Activated naive CD8-positive, alpha-beta T cell treated with anti-CD3 and anti-CD28 coated beads, Interleukin-2, amount 10 ng/mL, durations not matched to agents 7 days and 5 days (primary cell): ENCODE data around the gene MGST1. TPM values are rescaled to one million over a fixed set of nuclear protein-coding genes. Genes with fewer than 3 reads are reported as not detected.
A peak's percentile ranks its signal among the peaks of the same experiment; 100 is the strongest.

Experiments used
- ATAC-seq: fragments of 150-1000 bp; cut with Tn5 transposase; one replicate; pipeline ENCODE4 v1.10.0; 2021; ENCODE audit warnings: low read depth, moderate library complexity
- POLR2A ChIA-PET: fragments of 350-600 bp; sonication (Branson Sonifier 250); formaldehyde crosslinking; loops from one replicate; lab custom pipeline; 2021; ENCODE audit warnings: antibody characterized with exemption; lab: Charles Lee
- DNase-seq: peaks from one replicate; pipeline ENCODE4 v3.0.0; 2021
- H3K27ac Mint-ChIP-seq: one replicate; pipeline ENCODE4 v1.8.0; 2022; ENCODE audit warnings: mild to moderate bottlenecking, mixed read lengths
- H3K27me3 Mint-ChIP-seq: one replicate; pipeline ENCODE4 v1.8.0; 2022; ENCODE audit warnings: mild to moderate bottlenecking, moderate library complexity, mixed read lengths
- H3K36me3 Mint-ChIP-seq: one replicate; pipeline ENCODE4 v1.8.0; 2021; ENCODE audit warnings: mild to moderate bottlenecking, mixed read lengths
- H3K4me1 Mint-ChIP-seq: one replicate; pipeline ENCODE4 v1.8.0; 2021; ENCODE audit warnings: mixed read lengths
- H3K4me3 Mint-ChIP-seq: one replicate; pipeline ENCODE4 v1.8.0; 2022; ENCODE audit warnings: mild to moderate bottlenecking, moderate library complexity, mixed read lengths
- H3K9me3 Mint-ChIP-seq: one replicate; pipeline ENCODE4 v1.8.0; 2021; ENCODE audit warnings: mixed read lengths
- total RNA-seq, 2 experiments: library from RNA; stranded (reverse); gene quantifications; one replicate each; pipeline ENCODE4 v1.2.3, GENCODE V29; 2021

Gene MGST1
- total RNA-seq, 2 experiments from 2014 or later = 1.1 to 1.6 TPM

DNA sequence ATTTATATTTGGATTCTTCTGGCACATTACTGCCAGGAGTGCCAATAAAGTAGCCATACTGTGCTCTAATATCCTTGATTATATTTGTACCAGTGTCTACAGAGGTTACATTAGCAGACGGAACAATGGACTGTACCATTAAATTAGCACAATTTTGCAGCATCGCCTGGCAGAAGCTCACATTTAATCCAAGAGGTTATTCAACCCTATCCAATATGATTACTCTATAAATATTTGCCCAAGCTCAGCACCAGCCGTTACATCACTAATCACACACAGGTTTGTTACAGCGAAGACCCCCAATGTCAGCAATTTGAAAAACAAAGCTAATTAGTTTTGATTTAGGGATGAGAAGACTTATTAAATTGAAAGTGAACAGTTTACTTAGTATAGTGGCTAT, 16.9 kb upstream of the MGST1 start:
- DNase-seq = no peak
- Mint-ChIP-seq H3K9me3 (peaks cover 2% of the 10 kb centered on the region), H3K4me1 (no peaks in the 10 kb centered on the region), H3K4me3 (no peak overlapping the region), H3K27me3 (no peaks in the 10 kb centered on the region), H3K27ac (no peak overlapping the region), H3K36me3 (no peaks in the 10 kb centered on the region)
- ATAC-seq = no peak
- POLR2A ChIA-PET = no interaction called here

DNA sequence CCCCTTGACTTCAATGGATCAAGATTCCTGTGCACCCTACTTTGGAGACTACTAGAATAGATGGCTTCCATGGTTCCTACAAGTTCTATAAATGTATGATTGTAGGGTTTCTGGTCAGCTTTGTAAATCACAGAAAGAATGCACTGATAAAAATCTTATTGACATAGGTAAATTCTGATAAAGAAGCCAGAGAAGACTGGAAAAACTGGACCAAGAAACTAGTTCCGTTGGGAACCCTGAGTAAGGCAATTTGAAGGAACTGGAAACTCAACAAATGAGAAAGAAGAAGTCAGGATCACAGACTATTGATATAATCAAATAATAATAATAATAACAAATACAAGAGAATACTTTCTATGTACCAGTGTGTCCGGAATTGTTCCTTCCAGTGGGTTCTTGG, 15.4 kb upstream of the MGST1 start:
- POLR2A ChIA-PET = no interaction called here

DNA sequence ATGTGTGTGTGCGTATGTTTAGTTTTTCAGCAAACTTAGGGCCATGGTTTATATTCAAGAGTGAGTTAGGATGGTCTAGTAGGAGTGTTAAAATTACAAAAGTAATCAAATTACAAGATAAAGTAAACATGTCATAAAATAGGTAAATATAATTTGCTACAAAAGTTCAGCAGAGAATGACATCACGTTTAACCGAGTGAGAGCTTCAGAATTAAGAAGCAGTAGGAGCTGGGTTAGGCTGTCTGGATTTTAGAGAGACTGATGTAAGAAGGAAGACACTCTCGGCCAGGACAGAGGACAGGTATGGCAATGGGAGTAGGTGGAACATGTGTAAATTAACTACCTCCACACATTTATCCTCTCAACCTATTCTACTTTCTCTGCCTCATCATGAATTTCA, 11.6 kb upstream of the MGST1 start:
- Mint-ChIP-seq H3K36me3 (no peaks in the 10 kb centered on the region), H3K27me3 (no peaks in the 10 kb centered on the region)
- POLR2A ChIA-PET = no interaction called here

More for the DNA sequence above, 15.4 kb upstream of the MGST1 start:
- DNase-seq (no peak), ATAC-seq (no peak)
- no peaks in the 10 kb centered on the region for H3K4me1 Mint-ChIP-seq
- H3K9me3 Mint-ChIP-seq = peaks cover 2% of the 10 kb centered on the region
- H3K4me3 Mint-ChIP-seq = no peak overlapping the region
- no peaks in the 10 kb centered on the region for H3K27me3 Mint-ChIP-seq
- H3K27ac Mint-ChIP-seq = no peak overlapping the region
- no peaks in the 10 kb centered on the region for H3K36me3 Mint-ChIP-seq

DNA sequence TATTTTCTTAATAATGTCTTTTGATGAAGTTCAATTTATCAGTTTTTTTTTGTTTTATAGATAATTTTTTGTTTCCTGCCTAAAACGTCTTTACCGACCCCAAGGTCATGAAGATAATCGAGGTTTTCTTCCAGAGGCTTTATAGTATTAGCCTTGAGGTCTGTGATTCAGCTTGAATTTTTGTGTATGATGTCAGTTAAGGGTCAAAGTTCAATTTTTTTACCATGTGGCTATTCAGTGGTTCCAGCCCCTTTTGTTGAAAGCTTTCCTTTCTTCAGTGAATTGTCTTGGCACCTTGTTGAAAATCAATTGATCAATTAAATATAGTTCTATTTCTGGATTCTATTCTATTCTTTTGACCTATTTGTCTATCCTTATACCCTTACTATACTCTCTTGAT, 3.2 kb upstream of the MGST1 start:
- peaks cover 8% of the 10 kb centered on the region for H3K27me3 Mint-ChIP-seq
- DNase-seq (no peak), ATAC-seq (no peak)
- no peak overlapping the region for H3K27ac Mint-ChIP-seq
- H3K4me1 Mint-ChIP-seq = no peaks in the 10 kb centered on the region
- H3K4me3 Mint-ChIP-seq = no peak overlapping the region
- H3K9me3 Mint-ChIP-seq = peaks cover 4% of the 10 kb centered on the region
- POLR2A ChIA-PET = no interaction called here
- H3K36me3 Mint-ChIP-seq = no peaks in the 10 kb centered on the region

More for the DNA sequence above, 11.6 kb upstream of the MGST1 start:
- H3K27ac Mint-ChIP-seq = no peak overlapping the region
- no peak overlapping the region for H3K4me3 Mint-ChIP-seq
- DNase-seq = no peak
- no peaks in the 10 kb centered on the region for H3K4me1 Mint-ChIP-seq
- H3K9me3 Mint-ChIP-seq = peaks cover 3% of the 10 kb centered on the region
- no peak for ATAC-seq

DNA sequence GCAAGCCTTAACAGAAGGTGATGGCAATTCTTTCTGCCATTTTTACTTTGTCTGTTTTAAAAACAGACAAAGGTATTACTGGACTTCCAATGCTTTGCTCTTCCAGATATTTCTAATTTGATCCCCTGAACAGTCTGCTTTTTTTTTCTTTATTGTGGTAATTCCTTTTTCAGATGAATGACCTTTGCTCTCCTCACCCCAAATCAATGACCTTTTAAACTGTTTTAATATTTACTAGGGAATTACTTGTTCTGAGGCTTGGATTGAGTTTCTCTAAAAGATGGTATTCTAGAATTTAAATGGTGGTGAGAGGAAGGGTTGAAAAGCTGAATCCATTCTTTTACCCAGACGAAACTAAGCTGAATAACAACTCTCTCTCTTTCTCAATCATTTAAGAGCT, 2.3 kb upstream of the MGST1 start:
- Mint-ChIP-seq H3K27me3 (peaks cover 8% of the 10 kb centered on the region), H3K36me3 (no peaks in the 10 kb centered on the region), H3K4me1 (no peaks in the 10 kb centered on the region), H3K27ac (no peak overlapping the region), H3K9me3 (peaks cover 4% of the 10 kb centered on the region), H3K4me3 (no peak overlapping the region)
- POLR2A ChIA-PET = no interaction called here
- ATAC-seq (no peak), DNase-seq (no peak)

DNA sequence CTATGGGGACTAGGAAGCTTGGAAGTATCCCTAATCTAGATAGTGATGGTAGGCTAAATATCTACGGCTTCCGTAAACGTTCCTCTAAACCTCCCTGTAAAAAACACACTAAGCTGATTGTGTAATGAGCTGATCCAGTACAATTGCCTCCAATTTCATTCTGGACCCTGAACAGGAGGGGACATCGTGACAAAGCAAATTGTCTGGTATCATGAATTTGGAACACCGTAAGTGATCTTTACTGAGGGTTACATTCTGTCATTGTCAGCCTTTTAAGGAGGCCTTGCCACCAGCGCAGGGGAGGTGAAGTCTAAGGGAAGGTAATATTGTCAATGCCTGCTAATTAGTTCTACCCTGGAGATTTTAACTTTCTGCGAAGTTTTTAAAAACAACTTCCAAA, 487 bp upstream of the MGST1 start:
- Mint-ChIP-seq H3K9me3 (peaks cover 1% of the 10 kb centered on the region), H3K27me3 (peaks cover 8% of the 10 kb centered on the region), H3K36me3 (no peaks in the 10 kb centered on the region), H3K4me1 (no peaks in the 10 kb centered on the region), H3K27ac (no peak overlapping the region), H3K4me3 (no peak overlapping the region)
- ATAC-seq (no peak), DNase-seq (no peak)
- POLR2A ChIA-PET = no interaction called here

DNA sequence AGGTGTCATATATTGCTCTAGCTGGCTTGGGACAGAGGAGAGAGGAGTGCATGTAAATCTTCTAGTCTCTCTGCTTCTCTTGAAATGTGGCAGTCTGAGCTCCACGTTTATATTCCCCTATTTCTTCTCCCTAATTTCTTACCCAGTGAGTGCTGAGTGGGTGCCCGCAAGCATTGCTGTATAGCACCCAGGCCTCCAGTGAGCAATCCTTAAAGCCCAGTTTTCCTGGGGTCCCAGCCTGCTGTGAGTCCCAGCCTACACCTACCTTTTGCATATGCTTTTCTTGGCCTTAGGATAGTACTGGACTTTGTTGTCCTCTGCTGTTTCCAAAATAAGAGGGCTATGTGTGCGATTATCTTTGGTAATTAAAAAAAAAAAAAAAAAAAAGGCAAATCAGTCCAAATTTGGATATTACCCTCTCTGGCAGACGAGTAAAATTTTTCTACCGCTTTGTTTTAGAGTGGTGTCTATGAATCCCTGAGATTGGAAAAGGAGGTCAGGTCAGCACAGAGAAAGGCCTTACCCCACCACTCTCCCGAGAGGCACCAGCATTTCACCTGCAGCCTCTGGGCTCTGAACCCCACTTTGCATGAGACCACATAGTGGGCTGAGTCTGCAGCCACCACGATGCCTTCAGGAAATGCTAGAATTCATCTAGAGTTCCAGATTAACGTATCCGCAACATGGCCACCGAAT, 1.1 kb downstream of the MGST1 start:
- Mint-ChIP-seq H3K27ac (no peak overlapping the region), H3K9me3 (peaks cover 1% of the 10 kb centered on the region), H3K36me3 (no peaks in the 10 kb centered on the region), H3K27me3 (peaks cover 8% of the 10 kb centered on the region), H3K4me3 (no peak overlapping the region), H3K4me1 (no peaks in the 10 kb centered on the region)
- DNase-seq (no peak), ATAC-seq (no peak)
- POLR2A ChIA-PET = no interaction called here

DNA sequence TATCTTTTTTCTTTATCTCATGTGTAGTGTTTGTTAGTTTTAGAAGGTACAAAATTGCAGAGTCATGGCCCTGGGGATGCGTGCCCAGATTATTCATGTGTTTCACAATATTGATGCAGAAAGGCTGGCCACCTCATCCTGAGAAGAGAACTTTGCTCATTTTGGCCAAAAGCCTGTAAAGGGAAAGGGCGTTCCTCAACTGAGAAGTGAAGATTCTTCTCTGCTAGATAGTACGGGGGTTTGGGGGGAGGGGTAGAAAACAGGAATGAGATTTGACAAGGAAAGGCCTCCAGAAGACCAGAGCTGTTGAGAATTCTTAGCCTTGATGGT, 1.7 kb downstream of the MGST1 start:
- POLR2A ChIA-PET = no interaction called here
- no peak for ATAC-seq

DNA sequence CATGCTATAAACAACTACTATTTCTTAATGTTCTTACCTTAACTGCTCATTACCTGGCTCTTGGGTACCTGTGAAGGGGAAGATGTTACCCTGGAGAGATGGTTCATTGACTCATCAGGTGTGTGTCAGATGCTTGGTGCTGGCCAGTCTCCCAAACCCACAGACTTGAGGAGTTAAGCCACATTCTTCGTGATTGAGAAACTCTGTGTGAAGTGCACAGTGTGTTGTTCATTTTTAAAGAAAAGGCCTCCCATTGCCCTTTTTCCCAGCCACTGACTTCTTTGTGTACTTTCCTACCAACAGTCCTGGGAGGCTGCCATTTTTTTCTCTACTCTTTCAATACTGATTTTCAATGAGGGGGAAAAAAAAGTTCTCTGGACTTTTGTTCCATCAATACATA, 3.2 kb downstream of the MGST1 start:
- Mint-ChIP-seq H3K36me3 (no peaks in the 10 kb centered on the region), H3K27ac (no peak overlapping the region), H3K4me3 (no peak overlapping the region), H3K9me3 (peaks cover 1% of the 10 kb centered on the region), H3K27me3 (peaks cover 8% of the 10 kb centered on the region), H3K4me1 (no peaks in the 10 kb centered on the region)
- no peak for DNase-seq
- ATAC-seq = no peak
- POLR2A ChIA-PET = no interaction called here

More for the DNA sequence above, 1.7 kb downstream of the MGST1 start:
- peaks cover 8% of the 10 kb centered on the region for H3K27me3 Mint-ChIP-seq
- H3K9me3 Mint-ChIP-seq = peaks cover 1% of the 10 kb centered on the region
- H3K36me3 Mint-ChIP-seq = no peaks in the 10 kb centered on the region
- no peak overlapping the region for H3K4me3 Mint-ChIP-seq
- no peak for DNase-seq
- H3K27ac Mint-ChIP-seq = no peak overlapping the region
- no peaks in the 10 kb centered on the region for H3K4me1 Mint-ChIP-seq

DNA sequence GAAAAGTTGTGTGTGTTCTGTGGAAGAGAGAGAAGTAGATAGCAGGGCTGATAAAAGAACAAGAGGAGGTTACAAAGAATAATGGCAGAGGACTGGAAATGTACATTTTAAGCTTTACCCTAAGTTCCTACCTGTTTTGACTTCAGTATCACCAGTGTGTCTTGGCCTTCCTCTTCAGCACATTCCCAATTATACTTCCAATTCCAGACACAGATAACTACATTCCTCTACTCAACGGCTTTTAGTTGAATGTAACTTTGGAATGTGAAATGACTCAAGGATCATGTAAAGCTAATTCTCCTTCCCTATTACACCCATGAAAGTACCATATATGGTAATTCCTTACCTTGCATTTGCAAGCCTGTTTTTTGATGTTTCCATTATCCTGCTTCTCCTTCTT, 5.0 kb downstream of the MGST1 start:
- ATAC-seq = no peak
- Mint-ChIP-seq H3K36me3 (no peaks in the 10 kb centered on the region), H3K4me3 (no peak overlapping the region), H3K9me3 (peaks cover 1% of the 10 kb centered on the region), H3K27ac (no peak overlapping the region), H3K27me3 (peaks cover 2% of the 10 kb centered on the region), H3K4me1 (no peaks in the 10 kb centered on the region)
- DNase-seq = no peak
- POLR2A ChIA-PET = no interaction called here

DNA sequence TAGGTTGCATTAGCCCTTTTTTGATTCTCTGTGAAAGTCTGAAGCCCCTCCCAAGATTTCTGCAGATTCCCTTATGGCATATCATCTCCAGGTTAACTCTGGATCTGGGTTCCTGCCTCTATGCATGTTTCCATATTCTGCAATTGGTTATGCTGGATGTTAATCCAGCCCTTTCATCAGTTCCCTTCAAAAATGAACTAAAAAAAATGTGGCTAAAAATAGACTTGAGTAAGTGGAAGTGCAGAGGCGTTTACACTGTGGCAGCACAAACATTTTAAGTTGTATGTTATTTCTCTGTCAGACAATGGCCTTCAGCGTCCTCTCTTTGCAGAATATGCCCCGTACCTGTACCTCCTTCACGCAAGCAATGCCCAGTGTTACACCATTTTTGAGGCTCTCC, 11.4 kb downstream of the MGST1 start:
- Mint-ChIP-seq H3K4me3 (no peak overlapping the region), H3K27ac (no peak overlapping the region), H3K4me1 (no peaks in the 10 kb centered on the region), H3K27me3 (no peaks in the 10 kb centered on the region), H3K9me3 (no peaks in the 10 kb centered on the region), H3K36me3 (no peaks in the 10 kb centered on the region)
- DNase-seq (no peak), ATAC-seq (no peak)
- POLR2A ChIA-PET = no interaction called here

DNA sequence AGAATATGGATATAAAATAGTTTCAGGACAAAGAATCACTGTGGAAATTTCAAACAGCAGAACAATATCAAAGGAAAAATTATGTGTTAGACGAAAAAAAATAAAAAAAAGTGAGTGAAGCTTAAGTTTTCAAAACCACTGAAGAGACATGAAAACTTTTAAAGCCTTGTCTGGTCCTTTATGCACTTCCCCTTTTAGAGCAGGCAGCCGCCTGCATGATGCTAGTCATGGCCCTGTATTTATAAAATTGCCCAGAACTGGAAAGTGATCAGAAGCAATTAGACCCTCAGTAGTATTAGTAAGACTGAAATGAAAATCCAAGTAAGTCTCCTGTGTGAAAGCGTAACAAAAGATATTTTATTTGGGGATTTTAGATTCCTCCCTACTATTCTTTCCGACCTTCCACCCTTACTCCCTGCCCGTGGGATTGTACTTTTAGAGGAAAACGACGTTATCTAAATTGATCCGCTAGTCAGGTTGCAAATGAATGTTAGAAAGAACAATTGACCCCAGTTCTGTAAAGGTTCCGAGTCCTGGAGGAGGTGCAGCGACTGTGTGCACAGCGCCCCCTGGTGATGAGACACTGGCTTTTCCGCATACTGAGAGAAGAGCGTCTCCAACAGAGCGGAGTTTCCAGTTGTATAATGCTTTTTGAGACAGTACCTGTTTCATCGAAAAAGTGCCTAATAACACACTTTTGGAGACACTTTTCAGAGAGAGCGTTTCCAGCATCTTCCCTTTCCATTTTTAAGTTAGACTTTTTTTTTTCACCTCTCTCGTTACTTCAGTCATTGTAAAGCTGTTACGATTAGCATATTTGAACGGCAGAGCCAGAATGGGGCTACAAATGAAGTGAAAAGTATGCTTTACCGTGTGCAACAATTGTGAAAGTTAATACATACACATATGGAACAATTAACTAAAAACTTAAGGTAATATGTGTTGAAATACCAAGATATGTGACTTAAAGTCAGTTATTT, 12.4 kb downstream of the MGST1 start:
- ATAC-seq = no peak
- no peaks in the 10 kb centered on the region for H3K36me3 Mint-ChIP-seq
- peak; percentile 37 for DNase-seq
- H3K27me3 Mint-ChIP-seq = no peaks in the 10 kb centered on the region
- no peak overlapping the region for H3K4me3 Mint-ChIP-seq
- no peaks in the 10 kb centered on the region for H3K4me1 Mint-ChIP-seq
- no peak overlapping the region for H3K27ac Mint-ChIP-seq
- no peaks in the 10 kb centered on the region for H3K9me3 Mint-ChIP-seq
- POLR2A ChIA-PET = no interaction called here

DNA sequence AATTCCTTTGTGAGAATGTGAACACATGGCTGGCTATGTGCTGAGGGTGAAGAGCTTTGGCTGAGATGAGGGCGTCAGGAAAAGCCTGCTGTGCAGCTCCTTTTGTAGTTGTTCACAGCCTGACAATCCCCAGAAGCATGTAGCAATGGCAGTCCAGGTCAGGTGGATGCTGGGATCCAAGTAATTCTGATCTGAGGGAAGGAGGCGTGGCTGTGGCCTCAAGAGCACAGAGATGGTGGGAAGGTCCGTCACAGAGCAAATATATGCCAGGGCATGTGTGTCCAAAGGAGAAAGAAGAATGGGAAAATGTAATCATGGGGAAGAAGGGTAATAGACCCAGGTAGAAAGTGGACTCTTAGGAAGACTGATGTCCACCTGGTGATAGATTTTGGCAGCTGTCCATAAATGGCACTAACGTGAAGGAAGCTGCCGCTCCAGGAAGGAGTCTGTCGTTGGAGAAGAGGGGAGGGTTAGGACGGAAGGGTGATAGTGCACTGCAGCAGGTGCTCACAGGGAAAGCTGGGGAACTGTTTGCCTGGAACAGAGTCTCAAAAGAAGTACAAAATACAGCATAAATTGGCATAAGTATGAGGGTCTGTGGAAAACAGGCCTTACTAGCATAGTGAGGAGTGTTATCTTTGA, 13.8 kb downstream of the MGST1 start:
- Mint-ChIP-seq H3K36me3 (no peaks in the 10 kb centered on the region), H3K9me3 (no peaks in the 10 kb centered on the region), H3K4me3 (no peak overlapping the region), H3K27ac (no peak overlapping the region), H3K4me1 (no peaks in the 10 kb centered on the region), H3K27me3 (no peaks in the 10 kb centered on the region)
- ATAC-seq = no peak
- POLR2A ChIA-PET = no interaction called here
- DNase-seq = no peak
